HCT116 (cell line): ENCODE data around the gene PDE4B. TPM values are rescaled to one million over a fixed set of nuclear protein-coding genes. Genes with fewer than 3 reads are reported as not detected.

Source experiments
- ATAC-seq: fragments of 200-7000 bp; cut with Tn5 transposase; 2 replicates; pipeline ENCODE4 v1.9.1; 2020; ENCODE audit warnings: mild to moderate bottlenecking, moderate library complexity
- BruUV-seq: library from RNA; stranded (reverse); fragments of 400-500 nt; replicated peaks from 2 replicates; lab custom pipeline; 2021; lab: Mats Ljungman, UMichigan
- CTCF ChIA-PET: fragments of 300-600 bp; sonication (Branson Sonifier 250); formaldehyde crosslinking; loops from one replicate; lab custom pipeline; 2021; ENCODE audit warnings: antibody characterized with exemption; lab: Charles Lee
- POLR2A ChIA-PET: fragments of 300-600, 350-600 bp; sonication (Branson Sonifier 250); formaldehyde crosslinking; loops from one replicate; lab custom pipeline; 2021; ENCODE audit warnings: antibody characterized with exemption; lab: Charles Lee
- RAD21 ChIA-PET, 2 experiments: fragments of 300-600 bp; sonication (Branson Sonifier 250); formaldehyde crosslinking; loops; one replicate each; lab custom pipeline; 2023; ENCODE audit warnings: low total read pairs in 2 of 2; ENCODE audit not compliant: uncharacterized antibody in 2 of 2, unreplicated experiment in 2 of 2, low non-redundant PET in 1 of 2; lab: Charles Lee
- DNase-seq: peaks from one replicate; pipeline ENCODE4 v3.0.0-alpha.2; 2010; ENCODE audit warnings: low read depth, low spot score
- H2AFZ ChIP-seq: fragments of 200-600 bp; shearing (Covaris generic), sonication (generic); 2 replicates; pipeline ENCODE4 v1.6.1; 2017; ENCODE audit warnings: low read depth, mixed run types, mixed read lengths, antibody characterized with exemption, low read length; ENCODE audit not compliant: poor library complexity, severe bottlenecking
- H3K27ac ChIP-seq: 2 replicates; pipeline ENCODE4 v1.5.1; 2012; ENCODE audit warnings: low read depth, low read length
- H3K27me3 ChIP-seq: fragments of 200-600 bp; sonication (generic); 2 replicates; pipeline ENCODE4 v1.6.1; 2016; ENCODE audit warnings: mixed run types, low read length, mixed read lengths; ENCODE audit not compliant: insufficient read depth
- H3K36me3 ChIP-seq, 2 experiments: fragments of 200-500 bp in 1 of 2; fragments of 200-600 bp in 1 of 2; sonication (Bioruptor generic) in 1 of 2; sonication (generic) in 1 of 2; 2 replicates each; pipeline versions ENCODE4 v1.5.1 to v1.6.1; 2014 to 2016; ENCODE audit warnings: low read length in 2 of 2, inconsistent platforms in 1 of 2, mixed read lengths in 1 of 2, mixed run types in 1 of 2; ENCODE audit not compliant: insufficient read depth in 2 of 2, control insufficient read depth in 1 of 2
- H3K4me1 ChIP-seq, 2 experiments: fragments of 200-600 bp in 1 of 2; sonication (generic) in 1 of 2; 2 replicates each; pipeline versions ENCODE4 v1.5.1 to v1.6.1; 2012 to 2017; ENCODE audit warnings: low read length in 2 of 2, inconsistent platforms in 1 of 2, mild to moderate bottlenecking in 1 of 2, mixed read lengths in 1 of 2, mixed run types in 1 of 2, moderate library complexity in 1 of 2; ENCODE audit not compliant: insufficient read depth in 2 of 2, control insufficient read depth in 1 of 2
- H3K4me2 ChIP-seq: fragments of 200-600 bp; sonication (generic); 2 replicates; pipeline ENCODE4 v1.6.1; 2017; ENCODE audit warnings: mixed run types, low read length, mixed read lengths
- H3K4me3 ChIP-seq, 2 experiments: fragments of 200-600 bp in 1 of 2; sonication (generic) in 1 of 2; replicated peaks in 1 of 2; 2 replicates each; pipeline ENCODE4 v1.5.1; 2011 to 2016; ENCODE audit warnings: low read length in 2 of 2, control low read depth in 1 of 2, low read depth in 1 of 2, mild to moderate bottlenecking in 1 of 2, mixed read lengths in 1 of 2, mixed run types in 1 of 2
- H3K79me2 ChIP-seq: fragments of 200-600 bp; sonication (generic); 2 replicates; pipeline ENCODE4 v1.6.1; 2017; ENCODE audit warnings: mild to moderate bottlenecking, mixed run types, low read length, moderate library complexity, mixed read lengths; ENCODE audit not compliant: insufficient read depth
- H3K9ac ChIP-seq: fragments of 200-600 bp; sonication (generic); 2 replicates; pipeline ENCODE4 v1.6.1; 2016; ENCODE audit warnings: low read length, mixed read lengths
- H3K9me2 ChIP-seq: fragments of 200-600 bp; sonication (generic), shearing (Covaris generic); 2 replicates; pipeline ENCODE4 v1.6.1; 2017; ENCODE audit warnings: mixed run types, mild to moderate bottlenecking, moderate library complexity; ENCODE audit not compliant: insufficient read depth
- H3K9me3 ChIP-seq, 2 experiments: fragments of 200-500 bp in 1 of 2; fragments of 200-600 bp in 1 of 2; sonication (Bioruptor generic) in 1 of 2; sonication (generic) in 1 of 2; 2 replicates each; pipeline ENCODE4 v1.6.1; 2014 to 2017; ENCODE audit warnings: low read length in 2 of 2, mixed read lengths in 2 of 2, inconsistent platforms in 1 of 2, low read depth in 1 of 2, mild to moderate bottlenecking in 1 of 2, mixed run types in 1 of 2, moderate library complexity in 1 of 2; ENCODE audit not compliant: control insufficient read depth in 1 of 2, insufficient read depth in 1 of 2
- H4K20me1 ChIP-seq: fragments of 200-600 bp; sonication (generic), shearing (Covaris generic); 2 replicates; pipeline ENCODE4 v1.6.1; 2017; ENCODE audit warnings: mixed run types, mild to moderate bottlenecking, moderate library complexity; ENCODE audit not compliant: insufficient read depth
- EZH2 ChIP-seq: fragments of 200-600 bp; sonication (generic); IDR thresholded peaks from 2 replicates; pipeline ENCODE4 v1.6.1; 2017; ENCODE audit warnings: antibody characterized with exemption, mixed run types
- JUND ChIP-seq: IDR thresholded peaks from 2 replicates; pipeline ENCODE4 v1.6.1; 2012
- POLR2A ChIP-seq: IDR thresholded peaks from 2 replicates; pipeline ENCODE4 v1.7.0; 2011; ENCODE audit warnings: borderline replicate concordance; ENCODE audit not compliant: insufficient read depth, insufficient read length; ENCODE audit errors: extremely low read depth
- SRF ChIP-seq: IDR thresholded peaks from 2 replicates; pipeline ENCODE4 v1.6.1; 2012; ENCODE audit warnings: low read depth
- YY1 ChIP-seq: IDR thresholded peaks from 2 replicates; pipeline ENCODE4 v1.6.1; 2011; ENCODE audit warnings: low read length, low read depth, moderate library complexity, mild to moderate bottlenecking; ENCODE audit not compliant: insufficient replicate concordance; ENCODE audit errors: extremely low read depth
- ZNF274 ChIP-seq: fragments of 200-500 bp; sonication (Bioruptor generic); IDR thresholded peaks from 2 replicates; pipeline ENCODE4 v1.6.1; 2014; ENCODE audit warnings: mild to moderate bottlenecking, low read depth, low read length, inconsistent platforms
- intact Hi-C: fragments of 100-400 bp; cut with micrococcal nuclease; formaldehyde crosslinking; loops from 2 replicates; pipeline ENCODE4 v1.10.0; 2022
- total RNA-seq: library from RNA; stranded (reverse); gene quantifications from one replicate; pipeline ENCODE4 v1.2.1, GENCODE V29; 2021; ENCODE audit not compliant: unreplicated experiment
- TF ChIP-seq, protein P1 (sequence below): IDR thresholded peaks from 2 replicates; pipeline ENCODE4 v1.6.1; 2011; ENCODE audit warnings: mild to moderate bottlenecking, low read length, moderate library complexity; ENCODE audit not compliant: insufficient replicate concordance; ENCODE audit errors: extremely low read depth
- TF ChIP-seq, protein P2 (sequence below), 3 experiments: fragments of 200-600 bp in 1 of 3; sonication (generic) in 1 of 3; IDR thresholded peaks in 2 of 3; conservative IDR thresholded peaks in 1 of 3; 2 replicates each; pipeline ENCODE4 v1.5.1; 2012 to 2017; ENCODE audit warnings: low read depth in 2 of 3, low read length in 2 of 3, antibody characterized with exemption in 1 of 3, borderline replicate concordance in 1 of 3, control low read depth in 1 of 3, mild to moderate bottlenecking in 1 of 3, mixed read lengths in 1 of 3, mixed run types in 1 of 3, moderate library complexity in 1 of 3; ENCODE audit not compliant: insufficient read depth in 1 of 3
- TF ChIP-seq, protein P3 (sequence below): IDR thresholded peaks from 2 replicates; pipeline ENCODE4 v1.6.1; 2012
- TF ChIP-seq, protein P4 (sequence below): IDR thresholded peaks from 2 replicates; pipeline ENCODE4 v1.6.1; 2012

The PDE4B gene
- total RNA-seq, 1 experiment from 2014 or later: 76.9 TPM

DNA sequence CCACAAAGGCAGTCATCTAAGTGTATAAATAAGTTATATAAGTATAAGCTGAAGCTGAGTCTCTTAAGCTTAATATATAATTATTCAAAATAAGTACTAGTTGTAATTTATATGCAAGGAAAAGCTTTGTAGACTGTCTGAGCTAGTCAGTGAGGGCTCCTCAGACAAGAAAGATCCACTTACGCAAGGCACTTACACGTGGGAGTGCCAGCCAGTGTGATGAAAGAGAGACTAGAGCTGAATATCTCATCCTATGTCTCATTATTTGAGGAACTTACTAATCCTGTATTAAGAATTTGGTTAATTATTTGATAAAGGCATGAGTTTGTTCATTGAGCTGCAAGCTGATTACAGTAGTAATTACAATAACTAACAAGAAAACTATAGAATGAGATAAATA lies 146.9 kb downstream of the PDE4B start:
- Histone ChIP-seq H3K27me3 (no peaks in the 10 kb centered on the region), H3K27ac (no peak overlapping the region), H3K9me3 (no peaks in the 10 kb centered on the region), H3K4me3 (no peak overlapping the region), H3K4me1 (no peaks in the 10 kb centered on the region), H3K79me2 (no peaks in the 10 kb centered on the region), H3K9ac (no peak overlapping the region), H4K20me1 (no peaks in the 10 kb centered on the region), H3K9me2 (no peaks in the 10 kb centered on the region), H3K4me2 (no peak overlapping the region), H3K36me3 (no peaks in the 10 kb centered on the region), H2AFZ (no peak overlapping the region)
- intact Hi-C loops: no loop called here
- no TSS peak for BruUV-seq
- RAD21 ChIA-PET: no interaction called here
- CTCF ChIA-PET: no interaction called here
- no peak for ATAC-seq
- POLR2A ChIA-PET: no interaction called here
- DNase-seq: no peak
- TF ChIP-seq, protein P1, sequence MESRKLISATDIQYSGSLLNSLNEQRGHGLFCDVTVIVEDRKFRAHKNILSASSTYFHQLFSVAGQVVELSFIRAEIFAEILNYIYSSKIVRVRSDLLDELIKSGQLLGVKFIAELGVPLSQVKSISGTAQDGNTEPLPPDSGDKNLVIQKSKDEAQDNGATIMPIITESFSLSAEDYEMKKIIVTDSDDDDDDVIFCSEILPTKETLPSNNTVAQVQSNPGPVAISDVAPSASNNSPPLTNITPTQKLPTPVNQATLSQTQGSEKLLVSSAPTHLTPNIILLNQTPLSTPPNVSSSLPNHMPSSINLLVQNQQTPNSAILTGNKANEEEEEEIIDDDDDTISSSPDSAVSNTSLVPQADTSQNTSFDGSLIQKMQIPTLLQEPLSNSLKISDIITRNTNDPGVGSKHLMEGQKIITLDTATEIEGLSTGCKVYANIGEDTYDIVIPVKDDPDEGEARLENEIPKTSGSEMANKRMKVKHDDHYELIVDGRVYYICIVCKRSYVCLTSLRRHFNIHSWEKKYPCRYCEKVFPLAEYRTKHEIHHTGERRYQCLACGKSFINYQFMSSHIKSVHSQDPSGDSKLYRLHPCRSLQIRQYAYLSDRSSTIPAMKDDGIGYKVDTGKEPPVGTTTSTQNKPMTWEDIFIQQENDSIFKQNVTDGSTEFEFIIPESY: no peak
- TF ChIP-seq, protein P2, sequence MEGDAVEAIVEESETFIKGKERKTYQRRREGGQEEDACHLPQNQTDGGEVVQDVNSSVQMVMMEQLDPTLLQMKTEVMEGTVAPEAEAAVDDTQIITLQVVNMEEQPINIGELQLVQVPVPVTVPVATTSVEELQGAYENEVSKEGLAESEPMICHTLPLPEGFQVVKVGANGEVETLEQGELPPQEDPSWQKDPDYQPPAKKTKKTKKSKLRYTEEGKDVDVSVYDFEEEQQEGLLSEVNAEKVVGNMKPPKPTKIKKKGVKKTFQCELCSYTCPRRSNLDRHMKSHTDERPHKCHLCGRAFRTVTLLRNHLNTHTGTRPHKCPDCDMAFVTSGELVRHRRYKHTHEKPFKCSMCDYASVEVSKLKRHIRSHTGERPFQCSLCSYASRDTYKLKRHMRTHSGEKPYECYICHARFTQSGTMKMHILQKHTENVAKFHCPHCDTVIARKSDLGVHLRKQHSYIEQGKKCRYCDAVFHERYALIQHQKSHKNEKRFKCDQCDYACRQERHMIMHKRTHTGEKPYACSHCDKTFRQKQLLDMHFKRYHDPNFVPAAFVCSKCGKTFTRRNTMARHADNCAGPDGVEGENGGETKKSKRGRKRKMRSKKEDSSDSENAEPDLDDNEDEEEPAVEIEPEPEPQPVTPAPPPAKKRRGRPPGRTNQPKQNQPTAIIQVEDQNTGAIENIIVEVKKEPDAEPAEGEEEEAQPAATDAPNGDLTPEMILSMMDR (IDR thresholded peaks at IDR 0.05 in 2 of 3, conservative IDR thresholded peaks at IDR 0.05 in 1 of 3; ENCODE audit: borderline replicate concordance in 1 of 3, insufficient read depth in 1 of 3, low read depth in 2 of 3, low read length in 2 of 3): no peak
- TF ChIP-seq EZH2 (no peak), YY1 (no peak), SRF (no peak), ZNF274 (no peak), JUND (no peak), POLR2A (no peak)
- TF ChIP-seq, protein P3, sequence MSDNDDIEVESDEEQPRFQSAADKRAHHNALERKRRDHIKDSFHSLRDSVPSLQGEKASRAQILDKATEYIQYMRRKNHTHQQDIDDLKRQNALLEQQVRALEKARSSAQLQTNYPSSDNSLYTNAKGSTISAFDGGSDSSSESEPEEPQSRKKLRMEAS: no peak
- TF ChIP-seq, protein P4, sequence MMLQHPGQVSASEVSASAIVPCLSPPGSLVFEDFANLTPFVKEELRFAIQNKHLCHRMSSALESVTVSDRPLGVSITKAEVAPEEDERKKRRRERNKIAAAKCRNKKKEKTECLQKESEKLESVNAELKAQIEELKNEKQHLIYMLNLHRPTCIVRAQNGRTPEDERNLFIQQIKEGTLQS: no peak
